Neural cell (in vitro differentiated cells): ENCODE measurements around the gene SULF2. TPM values are rescaled to one million over a fixed set of nuclear protein-coding genes. Genes with fewer than 3 reads are reported as not detected.

Source experiments
- H2AFZ ChIP-seq: fragments of 200-600, 300-800 bp; sonication (generic), shearing (Covaris generic); 2 replicates; pipeline ENCODE4 v1.6.0; 2014; ENCODE audit warnings: low read depth, mild to moderate bottlenecking, antibody characterized with exemption, low read length, moderate library complexity
- H3F3A ChIP-seq: fragments of 200-600 bp; shearing (Covaris generic); 2 replicates; pipeline ENCODE4 v1.6.1; 2016; ENCODE audit warnings: mild to moderate bottlenecking, moderate library complexity, mixed read lengths, antibody characterized with exemption, low read length; ENCODE audit not compliant: insufficient read depth, poor library complexity, severe bottlenecking
- H3K27ac ChIP-seq: fragments of 200-600, 300-800 bp; sonication (generic), shearing (Covaris generic); 2 replicates; pipeline ENCODE4 v1.5.1; 2014; ENCODE audit warnings: mild to moderate bottlenecking, low read length, moderate library complexity
- H3K27me3 ChIP-seq: fragments of 300-800, 200-600 bp; sonication (generic), shearing (Covaris generic); 2 replicates; pipeline ENCODE4 v1.6.0; 2014; ENCODE audit warnings: mild to moderate bottlenecking, low read depth, low read length, moderate library complexity; ENCODE audit not compliant: insufficient read depth
- H3K36me3 ChIP-seq: fragments of 300-800, 200-600 bp; sonication (generic), shearing (Covaris generic); 2 replicates; pipeline ENCODE4 v1.5.1; 2014; ENCODE audit warnings: mild to moderate bottlenecking, antibody characterized with exemption, low read length, moderate library complexity; ENCODE audit not compliant: insufficient read depth
- H3K4me2 ChIP-seq: fragments of 300-800, 200-600 bp; sonication (generic), shearing (Covaris generic); 2 replicates; pipeline ENCODE4 v1.6.0; 2014; ENCODE audit warnings: mild to moderate bottlenecking, low read length
- H3K4me3 ChIP-seq: fragments of 300-800, 200-600 bp; sonication (generic), shearing (Covaris generic); 2 replicates; pipeline ENCODE4 v1.5.1; 2014; ENCODE audit warnings: mild to moderate bottlenecking, low read length, moderate library complexity
- H3K79me2 ChIP-seq: fragments of 200-600 bp; shearing (Covaris generic); replicated peaks from 2 replicates; pipeline ENCODE4 v1.6.0; 2014; ENCODE audit warnings: mild to moderate bottlenecking, low read length, moderate library complexity; ENCODE audit not compliant: insufficient read depth
- H3K9ac ChIP-seq: fragments of 300-800, 200-600 bp; sonication (generic), shearing (Covaris generic); 2 replicates; pipeline ENCODE4 v1.6.1; 2016; ENCODE audit warnings: mild to moderate bottlenecking, low read length, mixed read lengths
- H3K9me2 ChIP-seq: fragments of 200-600 bp; shearing (Covaris generic); 2 replicates; pipeline ENCODE4 v1.6.1; 2016; ENCODE audit warnings: mild to moderate bottlenecking, low read length, mixed read lengths; ENCODE audit not compliant: insufficient read depth
- H3K9me3 ChIP-seq: fragments of 200-600, 300-800 bp; sonication (generic), shearing (Covaris generic); 2 replicates; pipeline ENCODE4 v1.6.1; 2016; ENCODE audit warnings: mild to moderate bottlenecking, mixed run types, low read length, moderate library complexity, mixed read lengths
- H4K20me1 ChIP-seq: fragments of 200-600 bp; shearing (Covaris generic); 2 replicates; pipeline ENCODE4 v1.6.1; 2016; ENCODE audit warnings: mild to moderate bottlenecking, mixed run types; ENCODE audit not compliant: insufficient read depth
- CTCF ChIP-seq: fragments of 450-650 bp; IDR thresholded peaks from 2 replicates; pipeline ENCODE4 v1.5.1; 2014; ENCODE audit warnings: antibody characterized with exemption, mild to moderate bottlenecking, moderate library complexity; ENCODE audit not compliant: poor library complexity, severe bottlenecking
- EP300 ChIP-seq: fragments of 450-650 bp; conservative IDR thresholded peaks from 2 replicates; pipeline ENCODE4 v1.6.1; 2014; ENCODE audit warnings: antibody characterized with exemption, mild to moderate bottlenecking, moderate library complexity; ENCODE audit not compliant: poor library complexity, severe bottlenecking
- EZH2 ChIP-seq: fragments of 200-600, 300-800 bp; shearing (Covaris generic), sonication (generic); IDR thresholded peaks from 2 replicates; pipeline ENCODE4 v1.6.1; 2014; ENCODE audit warnings: antibody characterized with exemption, low read length, borderline replicate concordance, mild to moderate bottlenecking; ENCODE audit not compliant: insufficient read depth, poor library complexity, severe bottlenecking
- MXI1 ChIP-seq: fragments of 450-650 bp; conservative IDR thresholded peaks from 2 replicates; pipeline ENCODE4 v1.6.1; 2014; ENCODE audit warnings: antibody characterized with exemption, mild to moderate bottlenecking; ENCODE audit not compliant: poor library complexity, severe bottlenecking
- POLR2AphosphoS5 ChIP-seq: IDR thresholded peaks from 2 replicates; pipeline ENCODE4 v1.6.1; 2012
- RAD21 ChIP-seq: fragments of 450-650 bp; conservative IDR thresholded peaks from 2 replicates; pipeline ENCODE4 v1.6.1; 2014; ENCODE audit warnings: antibody characterized with exemption, mild to moderate bottlenecking, moderate library complexity
- REST ChIP-seq: IDR thresholded peaks from 2 replicates; pipeline ENCODE4 v1.6.1; 2012; ENCODE audit warnings: borderline replicate concordance
- SMC3 ChIP-seq: fragments of 450-650 bp; conservative IDR thresholded peaks from 2 replicates; pipeline ENCODE4 v1.6.1; 2014; ENCODE audit warnings: antibody characterized with exemption, mild to moderate bottlenecking, moderate library complexity; ENCODE audit not compliant: poor library complexity
- TAF1 ChIP-seq: IDR thresholded peaks from 2 replicates; pipeline ENCODE4 v1.6.1; 2012; ENCODE audit warnings: low read depth
- polyA plus RNA-seq: library from polyadenylated mRNA; depleted of rRNA; stranded (reverse); fragments of >200 nt; gene quantifications from 2 replicates; pipeline ENCODE4 v1.2.3, GENCODE V29; 2014

SULF2 gene
- polyA plus RNA-seq, 1 donor from 2014 or later, result 30.0 TPM

GRCh38 chr20:47719211-47719610 is 66.1 kb downstream of the SULF2 start:
- no peak for TF ChIP-seq EZH2
- no peak for TF ChIP-seq CTCF
- TF ChIP-seq REST, result no peak
- no peak for TF ChIP-seq MXI1
- TF ChIP-seq TAF1, result no peak
- no peak for TF ChIP-seq RAD21
- TF ChIP-seq EP300, result no peak
- no peak for TF ChIP-seq POLR2AphosphoS5
- TF ChIP-seq SMC3, result no peak
- Histone ChIP-seq H3K9me3 (no peaks in the 10 kb centered on the region), H3K36me3 (no peaks in the 10 kb centered on the region)

GRCh38 chr20:47718398-47718797 is 66.9 kb downstream of the SULF2 start:
- Histone ChIP-seq H3K4me3 (no peak overlapping the region), H3K27me3 (no peaks in the 10 kb centered on the region), H2AFZ (no peak overlapping the region), H3K9me3 (no peaks in the 10 kb centered on the region), H3K27ac (no peak overlapping the region), H3K79me2 (no peaks in the 10 kb centered on the region), H3K4me2 (no peak overlapping the region), H3K36me3 (no peaks in the 10 kb centered on the region), H3K9ac (no peak overlapping the region), H4K20me1 (no peaks in the 10 kb centered on the region), H3K9me2 (no peaks in the 10 kb centered on the region), H3F3A (no peaks in the 10 kb centered on the region)
- TF ChIP-seq EP300 (no peak), POLR2AphosphoS5 (no peak), CTCF (no peak), SMC3 (no peak), TAF1 (no peak), REST (no peak), MXI1 (no peak), RAD21 (no peak), EZH2 (no peak)

More at GRCh38 chr20:47719211-47719610, 66.1 kb downstream of the SULF2 start:
- H3K4me2 ChIP-seq, result no peak overlapping the region
- H3K27me3 ChIP-seq, result no peaks in the 10 kb centered on the region
- no peak overlapping the region for H2AFZ ChIP-seq
- H3K27ac ChIP-seq, result no peak overlapping the region
- H3F3A ChIP-seq, result no peaks in the 10 kb centered on the region
- no peak overlapping the region for H3K4me3 ChIP-seq
- no peaks in the 10 kb centered on the region for H4K20me1 ChIP-seq
- no peaks in the 10 kb centered on the region for H3K79me2 ChIP-seq
- H3K9ac ChIP-seq, result no peak overlapping the region
- no peaks in the 10 kb centered on the region for H3K9me2 ChIP-seq
